K562 (cell line): Measurements from ENCODE around the gene ABCA3. TPM values are rescaled to one million over a fixed set of nuclear protein-coding genes. Genes with fewer than 3 reads are reported as not detected.

Source experiments
- ADNP ChIP-seq: fragments of 200-800 bp; sonication (Bioruptor generic); IDR thresholded peaks from 2 replicates; pipeline ENCODE4 v1.6.1; 2016; ENCODE audit warnings: missing genetic modification characterization, missing compliant biosample characterization
- ATF4 ChIP-seq: fragments of 450-650 bp; formaldehyde crosslinking; IDR thresholded peaks from 2 replicates; pipeline ENCODE4 v1.4.0; 2022; ENCODE audit warnings: mild to moderate bottlenecking, moderate library complexity
- BRCA1 ChIP-seq, 2 experiments: fragments of 450-650 bp in 1 of 2; sonication (generic) in 1 of 2; formaldehyde crosslinking in 1 of 2; IDR thresholded peaks; 2 replicates each; pipeline versions ENCODE4 v1.5.0 to v1.6.1; 2017 to 2020; ENCODE audit warnings: mild to moderate bottlenecking in 1 of 2, missing genetic modification reagents in 1 of 2
- BRD9 ChIP-seq: fragments of 450-650 bp; IDR thresholded peaks from 2 replicates; pipeline ENCODE4 v1.6.1; 2018; ENCODE audit warnings: low read depth; ENCODE audit not compliant: partially characterized antibody
- CBX3 ChIP-seq, 2 experiments: IDR thresholded peaks; 1 replicate in 1 of 2; 2 replicates in 1 of 2; pipeline ENCODE4 v1.6.1; 2012; ENCODE audit warnings: inconsistent platforms in 2 of 2, low read length in 2 of 2, borderline replicate concordance in 1 of 2, control low read depth in 1 of 2
- CEBPB ChIP-seq: fragments of 450-650 bp; IDR thresholded peaks from 2 replicates; pipeline ENCODE4 v1.6.1; 2016; ENCODE audit warnings: missing genetic modification characterization, missing compliant biosample characterization
- CHD4 ChIP-seq: fragments of 200-600 bp; sonication (generic); IDR thresholded peaks from 3 replicates; pipeline ENCODE4 v1.6.1; 2012; ENCODE audit warnings: low read depth, mild to moderate bottlenecking, mixed read lengths, low read length, inconsistent platforms; ENCODE audit not compliant: insufficient read depth, insufficient replicate concordance, poor library complexity, severe bottlenecking
- ERF ChIP-seq: fragments of 450-650 bp; formaldehyde crosslinking; IDR thresholded peaks from 2 replicates; pipeline ENCODE4 v1.4.0; 2020; ENCODE audit warnings: mild to moderate bottlenecking, mixed read lengths
- HDAC2 ChIP-seq: fragments of 450-650 bp; IDR thresholded peaks from 2 replicates; pipeline ENCODE4 v1.6.1; 2016; ENCODE audit warnings: mild to moderate bottlenecking
- KLF6 ChIP-seq: fragments of 250-450 bp; sonication (Bioruptor Pico); IDR thresholded peaks from 2 replicates; pipeline ENCODE4 v1.4.0; 2020; ENCODE audit warnings: mild to moderate bottlenecking, moderate library complexity, borderline replicate concordance
- MYC ChIP-seq, 2 experiments: fragments of 250-450 bp in 1 of 2; sonication (Bioruptor Pico) in 1 of 2; IDR thresholded peaks; 2 replicates each; pipeline versions ENCODE4 v1.5.1 to v1.6.1; 2012 to 2021; ENCODE audit warnings: low read depth in 2 of 2, borderline replicate concordance in 1 of 2, improper control_type of control experiment in 1 of 2, low read length in 1 of 2, mild to moderate bottlenecking in 1 of 2, moderate library complexity in 1 of 2
- NFRKB ChIP-seq: fragments of 450-650 bp; IDR thresholded peaks from 2 replicates; pipeline ENCODE4 v1.6.1; 2016; ENCODE audit warnings: low read depth
- SMARCA4 ChIP-seq: fragments of 450-650 bp; IDR thresholded peaks from 2 replicates; pipeline ENCODE4 v1.6.1; 2016
- TAF1 ChIP-seq: IDR thresholded peaks from 2 replicates; pipeline ENCODE4 v1.6.1; 2011; ENCODE audit warnings: mild to moderate bottlenecking, low read length, moderate library complexity; ENCODE audit not compliant: insufficient read depth, control insufficient read depth, severe bottlenecking; ENCODE audit errors: extremely low read depth
- U2AF2 ChIP-seq: fragments of 200-400 bp; formaldehyde crosslinking; optimal IDR thresholded peaks from 2 replicates; pipeline ENCODE3; 2017; ENCODE audit warnings: low read depth, mild to moderate bottlenecking, low read length
- polyA plus RNA-seq, 8 experiments: library from polyadenylated mRNA; depleted of rRNA in 4 of 8; stranded (reverse) in 5 of 8; unstranded in 3 of 8; fragments of >200 nt; fragmentation: Nextera tagmentation in 2 of 8; fragmentation: Illumina TruSeq in 1 of 8; extraction: Ambion mirVana in 2 of 8; extraction: Trizol in 1 of 8; gene quantifications; 2 replicates each; pipeline versions ENCODE4 v1.2.1 to v1.2.3, GENCODE V29; 2011 to 2014; ENCODE audit warnings: inconsistent platforms in 1 of 8, missing spikeins in 1 of 8
- total RNA-seq, 7 experiments: library from RNA; depleted of rRNA in 6 of 7; stranded (reverse); fragments of >200 nt in 6 of 7; fragmentation: Illumina TruSeq in 2 of 7; extraction: Trizol in 2 of 7; gene quantifications; 2 replicates each; pipeline versions ENCODE4 v1.2.1 to v1.2.3, GENCODE V29; 2011 to 2021; ENCODE audit warnings: low replicate concordance in 1 of 7
- TF ChIP-seq, protein P1 (sequence below): fragments of 450-650 bp; IDR thresholded peaks from 2 replicates; pipeline ENCODE4 v1.6.1; 2018; ENCODE audit not compliant: partially characterized antibody
- TF ChIP-seq, protein P2 (sequence below): fragments of 450-650 bp; IDR thresholded peaks from 2 replicates; pipeline ENCODE4 v1.7.1; 2018; ENCODE audit warnings: mild to moderate bottlenecking, low read depth; ENCODE audit not compliant: partially characterized antibody

Gene ABCA3
- total and polyA plus RNA-seq, 9 of the 15 experiments (the other 6 are each of a cell fraction or from before 2014, with no cell fraction given), result 0.66 to 23.7 (median 6.9) TPM

DNA sequence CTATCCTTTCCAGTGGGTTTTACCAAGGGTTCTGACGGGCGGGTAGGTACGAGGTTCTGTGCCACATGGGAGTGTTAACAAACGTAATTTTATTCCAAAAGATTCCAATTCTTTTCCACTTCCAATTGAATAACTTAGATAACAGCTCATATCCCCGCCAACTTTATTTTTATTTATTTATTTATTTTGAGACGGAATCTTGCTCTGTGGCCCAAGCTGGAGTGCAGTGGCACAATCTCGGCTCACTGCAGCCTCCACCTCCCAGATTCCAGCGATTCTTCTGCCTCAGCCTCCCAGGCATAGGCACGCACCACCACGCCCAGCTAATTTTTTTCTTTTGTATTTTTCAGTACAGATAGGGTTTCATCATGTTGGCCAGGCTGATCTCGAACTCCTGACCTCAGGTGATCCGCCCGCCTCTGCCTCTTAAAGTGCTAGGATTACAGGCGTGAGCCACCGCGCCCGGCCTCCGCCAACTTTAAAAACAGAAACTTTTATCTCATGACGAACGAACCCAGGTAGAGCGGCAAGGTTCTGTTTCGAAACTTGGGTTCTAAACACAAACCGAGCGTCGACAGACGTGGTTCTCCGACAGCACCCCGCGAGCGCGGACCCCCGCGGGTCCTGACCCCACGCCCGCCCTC, 89.8 kb downstream of the ABCA3 start (continued):
- peak; percentile 6 for TF ChIP-seq TAF1
- TF ChIP-seq KLF6, result no peak
- peak; percentile 53; the same call in 1 of the 2 replicates for TF ChIP-seq ATF4 (CRISPR knock-in tag)
- TF ChIP-seq CBX3 (IDR thresholded peaks at IDR 0.05; ENCODE audit: borderline replicate concordance in 1 of 2, low read length in 2 of 2), result no peak
- no peak for TF ChIP-seq U2AF2
- TF ChIP-seq CHD4, result no peak
- no peak for TF ChIP-seq BRCA1 (IDR thresholded peaks at IDR 0.05)
- 0 out of 2 replicates have a peak, but pooled peaks have one; percentile 39 for TF ChIP-seq BRCA1 (CRISPR knock-in tag; IDR thresholded peaks at IDR 0.05)
- TF ChIP-seq NFRKB, result 0 out of 2 replicates have a peak, but pooled peaks have one; percentile 1
- TF ChIP-seq ADNP, result 0 out of 2 replicates have a peak, but pooled peaks have one; percentile 37
- TF ChIP-seq, protein P1, sequence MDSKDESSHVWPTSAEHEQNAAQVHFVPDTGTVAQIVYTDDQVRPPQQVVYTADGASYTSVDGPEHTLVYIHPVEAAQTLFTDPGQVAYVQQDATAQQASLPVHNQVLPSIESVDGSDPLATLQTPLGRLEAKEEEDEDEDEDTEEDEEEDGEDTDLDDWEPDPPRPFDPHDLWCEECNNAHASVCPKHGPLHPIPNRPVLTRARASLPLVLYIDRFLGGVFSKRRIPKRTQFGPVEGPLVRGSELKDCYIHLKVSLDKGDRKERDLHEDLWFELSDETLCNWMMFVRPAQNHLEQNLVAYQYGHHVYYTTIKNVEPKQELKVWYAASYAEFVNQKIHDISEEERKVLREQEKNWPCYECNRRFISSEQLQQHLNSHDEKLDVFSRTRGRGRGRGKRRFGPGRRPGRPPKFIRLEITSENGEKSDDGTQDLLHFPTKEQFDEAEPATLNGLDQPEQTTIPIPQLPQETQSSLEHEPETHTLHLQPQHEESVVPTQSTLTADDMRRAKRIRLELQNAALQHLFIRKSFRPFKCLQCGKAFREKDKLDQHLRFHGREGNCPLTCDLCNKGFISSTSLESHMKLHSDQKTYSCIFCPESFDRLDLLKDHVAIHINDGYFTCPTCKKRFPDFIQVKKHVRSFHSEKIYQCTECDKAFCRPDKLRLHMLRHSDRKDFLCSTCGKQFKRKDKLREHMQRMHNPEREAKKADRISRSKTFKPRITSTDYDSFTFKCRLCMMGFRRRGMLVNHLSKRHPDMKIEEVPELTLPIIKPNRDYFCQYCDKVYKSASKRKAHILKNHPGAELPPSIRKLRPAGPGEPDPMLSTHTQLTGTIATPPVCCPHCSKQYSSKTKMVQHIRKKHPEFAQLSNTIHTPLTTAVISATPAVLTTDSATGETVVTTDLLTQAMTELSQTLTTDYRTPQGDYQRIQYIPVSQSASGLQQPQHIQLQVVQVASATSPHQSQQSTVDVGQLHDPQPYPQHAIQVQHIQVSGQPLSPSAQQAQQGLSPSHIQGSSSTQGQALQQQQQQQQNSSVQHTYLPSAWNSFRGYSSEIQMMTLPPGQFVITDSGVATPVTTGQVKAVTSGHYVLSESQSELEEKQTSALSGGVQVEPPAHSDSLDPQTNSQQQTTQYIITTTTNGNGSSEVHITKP, result peak; percentile 25
- TF ChIP-seq MYC (IDR thresholded peaks at IDR 0.05; ENCODE audit: low read depth, low read length), result no peak
- 0 out of 2 replicates have a peak, but pooled peaks have one; percentile 57 for TF ChIP-seq MYC (CRISPR knock-in tag; IDR thresholded peaks at IDR 0.05; ENCODE audit: borderline replicate concordance, low read depth)
- TF ChIP-seq, protein P2, sequence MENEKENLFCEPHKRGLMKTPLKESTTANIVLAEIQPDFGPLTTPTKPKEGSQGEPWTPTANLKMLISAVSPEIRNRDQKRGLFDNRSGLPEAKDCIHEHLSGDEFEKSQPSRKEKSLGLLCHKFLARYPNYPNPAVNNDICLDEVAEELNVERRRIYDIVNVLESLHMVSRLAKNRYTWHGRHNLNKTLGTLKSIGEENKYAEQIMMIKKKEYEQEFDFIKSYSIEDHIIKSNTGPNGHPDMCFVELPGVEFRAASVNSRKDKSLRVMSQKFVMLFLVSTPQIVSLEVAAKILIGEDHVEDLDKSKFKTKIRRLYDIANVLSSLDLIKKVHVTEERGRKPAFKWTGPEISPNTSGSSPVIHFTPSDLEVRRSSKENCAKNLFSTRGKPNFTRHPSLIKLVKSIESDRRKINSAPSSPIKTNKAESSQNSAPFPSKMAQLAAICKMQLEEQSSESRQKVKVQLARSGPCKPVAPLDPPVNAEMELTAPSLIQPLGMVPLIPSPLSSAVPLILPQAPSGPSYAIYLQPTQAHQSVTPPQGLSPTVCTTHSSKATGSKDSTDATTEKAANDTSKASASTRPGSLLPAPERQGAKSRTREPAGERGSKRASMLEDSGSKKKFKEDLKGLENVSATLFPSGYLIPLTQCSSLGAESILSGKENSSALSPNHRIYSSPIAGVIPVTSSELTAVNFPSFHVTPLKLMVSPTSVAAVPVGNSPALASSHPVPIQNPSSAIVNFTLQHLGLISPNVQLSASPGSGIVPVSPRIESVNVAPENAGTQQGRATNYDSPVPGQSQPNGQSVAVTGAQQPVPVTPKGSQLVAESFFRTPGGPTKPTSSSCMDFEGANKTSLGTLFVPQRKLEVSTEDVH, result peak; percentile 16
- TF ChIP-seq ERF (CRISPR knock-in tag), result no peak
- peak; percentile 33 for TF ChIP-seq BRD9
- 0 out of 2 replicates have a peak, but pooled peaks have one; percentile 20 for TF ChIP-seq SMARCA4
- TF ChIP-seq CEBPB (tag), result peak; percentile 66
- 0 out of 2 replicates have a peak, but pooled peaks have one; percentile 35 for TF ChIP-seq HDAC2
